Gastrocnemius medialis (tissue), 4 donors: Measurements from ENCODE around the gene SEMA6D.

ENCODE experiments used
- POLR2A ChIP-seq, 2 donors: fragments of 450-650 bp; IDR thresholded peaks; one replicate each; pipeline ENCODE4 v1.6.1; 2017; ENCODE audit warnings: antibody characterized with exemption in 2 of 2, mild to moderate bottlenecking in 2 of 2, moderate library complexity in 2 of 2
- TF ChIP-seq, protein P1 (sequence below), 5 experiments: fragments of 450-650 bp in 3 of 5; fragments of 200-600 bp in 2 of 5; sonication (generic) in 2 of 5; IDR thresholded peaks in 4 of 5; conservative IDR thresholded peaks in 1 of 5; 1 replicate in 4 of 5; 2 replicates in 1 of 5; pipeline ENCODE4 v1.5.1; 2016 to 2019; ENCODE audit warnings: antibody characterized with exemption in 5 of 5, mild to moderate bottlenecking in 3 of 5, moderate library complexity in 3 of 5

DNA sequence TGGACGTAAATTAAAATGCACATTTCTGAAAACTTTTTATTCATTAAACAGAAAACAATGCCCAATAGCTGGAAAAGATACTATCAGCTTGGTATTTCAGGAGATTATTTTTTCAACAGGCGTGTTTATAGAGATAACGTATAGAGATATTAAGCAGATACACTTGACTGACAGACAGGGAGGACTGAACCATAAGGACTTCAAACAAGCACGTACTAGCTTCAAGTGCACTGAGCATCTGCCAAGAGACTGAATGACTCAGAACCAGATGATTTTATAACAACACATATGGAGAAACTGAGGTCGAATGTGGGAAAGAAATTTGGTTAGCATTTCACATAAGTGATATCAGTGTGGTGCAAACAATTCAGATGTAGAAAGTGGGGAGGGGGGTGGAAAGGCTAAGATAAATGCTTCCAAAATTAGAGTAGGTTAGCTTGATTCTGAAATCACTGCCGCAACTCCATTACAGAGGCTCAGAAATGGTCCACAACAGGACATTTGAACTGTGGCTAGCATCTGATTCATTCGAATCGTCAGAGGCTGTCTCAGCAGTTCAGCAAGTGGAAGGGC lies 103.5 kb downstream of the SEMA6D start:
- TF ChIP-seq, protein P1, sequence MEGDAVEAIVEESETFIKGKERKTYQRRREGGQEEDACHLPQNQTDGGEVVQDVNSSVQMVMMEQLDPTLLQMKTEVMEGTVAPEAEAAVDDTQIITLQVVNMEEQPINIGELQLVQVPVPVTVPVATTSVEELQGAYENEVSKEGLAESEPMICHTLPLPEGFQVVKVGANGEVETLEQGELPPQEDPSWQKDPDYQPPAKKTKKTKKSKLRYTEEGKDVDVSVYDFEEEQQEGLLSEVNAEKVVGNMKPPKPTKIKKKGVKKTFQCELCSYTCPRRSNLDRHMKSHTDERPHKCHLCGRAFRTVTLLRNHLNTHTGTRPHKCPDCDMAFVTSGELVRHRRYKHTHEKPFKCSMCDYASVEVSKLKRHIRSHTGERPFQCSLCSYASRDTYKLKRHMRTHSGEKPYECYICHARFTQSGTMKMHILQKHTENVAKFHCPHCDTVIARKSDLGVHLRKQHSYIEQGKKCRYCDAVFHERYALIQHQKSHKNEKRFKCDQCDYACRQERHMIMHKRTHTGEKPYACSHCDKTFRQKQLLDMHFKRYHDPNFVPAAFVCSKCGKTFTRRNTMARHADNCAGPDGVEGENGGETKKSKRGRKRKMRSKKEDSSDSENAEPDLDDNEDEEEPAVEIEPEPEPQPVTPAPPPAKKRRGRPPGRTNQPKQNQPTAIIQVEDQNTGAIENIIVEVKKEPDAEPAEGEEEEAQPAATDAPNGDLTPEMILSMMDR (IDR thresholded peaks at IDR 0.05 in 4 of 5, conservative IDR thresholded peaks at IDR 0.05 in 1 of 5): no peak
- TF ChIP-seq POLR2A (IDR thresholded peaks at IDR 0.05): no peak
